ENCODE results near the gene SIAH1. TPM values are rescaled to one million over a fixed set of nuclear protein-coding genes. Genes with fewer than 3 reads are reported as not detected.

The SIAH1 gene
- total and polyA plus RNA-seq, 9 of the 15 experiments (the other 6 are each of a cell fraction or from before 2014, with no cell fraction given) = 4.1 to 14.3 (median 12.5) TPM

DNA sequence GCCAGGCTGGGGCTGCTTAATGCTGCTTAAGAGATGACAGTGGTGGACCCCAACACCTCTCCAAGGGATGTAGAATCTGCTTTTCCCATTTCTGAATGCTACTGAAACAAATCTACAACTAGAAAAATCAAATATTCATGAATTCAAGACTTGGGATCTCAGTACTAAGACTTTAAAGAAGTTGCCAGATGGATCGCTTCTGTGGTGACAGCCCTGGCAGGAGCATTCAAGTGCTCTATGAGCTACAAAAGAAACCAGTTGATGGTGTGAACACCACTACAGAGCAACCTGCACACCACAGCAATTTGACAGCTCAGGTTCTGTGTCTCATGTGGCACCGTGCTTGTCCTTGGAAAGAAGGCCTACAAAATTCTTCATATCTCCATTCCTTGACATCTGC is 42.6 kb downstream of the SIAH1 start:
- no peak overlapping the region for H3K9ac ChIP-seq (ENCODE audit: insufficient read depth in 1 of 2, low read depth in 2 of 2, low read length in 2 of 2)
- no peak overlapping the region for H2AFZ ChIP-seq (ENCODE audit: low read depth, low read length)
- TF ChIP-seq LARP7 (IDR thresholded peaks at IDR 0.05) (no peak), SNIP1 (IDR thresholded peaks at IDR 0.05; ENCODE audit: low read depth) (no peak), NFATC3 (IDR thresholded peaks at IDR 0.05) (no peak), THAP12 (CRISPR knock-in tag; IDR thresholded peaks at IDR 0.05) (no peak), HES1 (IDR thresholded peaks at IDR 0.05; ENCODE audit: low read depth) (no peak), SMARCB1 (IDR thresholded peaks at IDR 0.05; ENCODE audit: insufficient read length, low read depth) (no peak), BRCA1 (IDR thresholded peaks at IDR 0.05) (no peak), BRCA1 (CRISPR knock-in tag; IDR thresholded peaks at IDR 0.05) (no peak), GABPB2 (CRISPR knock-in tag; conservative IDR thresholded peaks at IDR 0.05) (no peak), RBM17 (IDR thresholded peaks at IDR 0.05; ENCODE audit: borderline replicate concordance, low read depth, low read length) (no peak), ADNP (tag; IDR thresholded peaks at IDR 0.05) (no peak), JUND (IDR thresholded peaks at IDR 0.05; ENCODE audit: borderline replicate concordance, low read depth, low read length) (no peak), JUND (tag; IDR thresholded peaks at IDR 0.05; ENCODE audit: borderline replicate concordance, low read depth, low read length) (no peak), SLC30A9 (CRISPR knock-in tag; IDR thresholded peaks at IDR 0.05) (no peak), ZNF695 (CRISPR knock-in tag; IDR thresholded peaks at IDR 0.05) (no peak), YY1 (IDR thresholded peaks at IDR 0.05; ENCODE audit: borderline replicate concordance in 1 of 3, control insufficient read depth in 1 of 3, extremely low read depth in 1 of 3, insufficient read depth in 3 of 3, insufficient read length in 1 of 3, insufficient replicate concordance in 2 of 3, low read depth in 1 of 3, low read length in 2 of 3) (no peak)
- TF ChIP-seq, protein P1, sequence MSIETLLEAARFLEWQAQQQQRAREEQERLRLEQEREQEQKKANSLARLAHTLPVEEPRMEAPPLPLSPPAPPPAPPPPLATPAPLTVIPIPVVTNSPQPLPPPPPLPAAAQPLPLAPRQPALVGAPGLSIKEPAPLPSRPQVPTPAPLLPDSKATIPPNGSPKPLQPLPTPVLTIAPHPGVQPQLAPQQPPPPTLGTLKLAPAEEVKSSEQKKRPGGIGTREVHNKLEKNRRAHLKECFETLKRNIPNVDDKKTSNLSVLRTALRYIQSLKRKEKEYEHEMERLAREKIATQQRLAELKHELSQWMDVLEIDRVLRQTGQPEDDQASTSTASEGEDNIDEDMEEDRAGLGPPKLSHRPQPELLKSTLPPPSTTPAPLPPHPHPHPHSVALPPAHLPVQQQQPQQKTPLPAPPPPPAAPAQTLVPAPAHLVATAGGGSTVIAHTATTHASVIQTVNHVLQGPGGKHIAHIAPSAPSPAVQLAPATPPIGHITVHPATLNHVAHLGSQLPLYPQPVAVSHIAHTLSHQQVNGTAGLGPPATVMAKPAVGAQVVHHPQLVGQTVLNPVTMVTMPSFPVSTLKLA (conservative IDR thresholded peaks at IDR 0.05) = no peak
- WGBS (ENCODE audit: insufficient coverage, low coverage, missing lambda C conversion rate) = 95% methylated on average over 2 of the region's 2 CpGs
- no peak for DNase-seq (ENCODE audit: extremely low read depth in 1 of 4, low spot score in 3 of 4)
- no peaks in the 10 kb centered on the region for H3K9me3 ChIP-seq (replicated peaks; ENCODE audit: control insufficient read depth, insufficient read depth, low read depth, low read length)
- ChIA-PET POLR2A (no interaction called here), CTCF (ENCODE audit: low intra/inter-chr PET ratio) (no interaction called here)
- no peaks in the 10 kb centered on the region for H3K27me3 ChIP-seq (ENCODE audit: control insufficient read depth in 2 of 2, insufficient read depth in 2 of 2, low read length in 2 of 2)
- no peaks in the 10 kb centered on the region for H3K79me2 ChIP-seq (ENCODE audit: control insufficient read depth, insufficient read depth, low read length)
- no peak overlapping the region for H3K4me3 ChIP-seq
- BruUV-seq (replicated peaks) = no TSS peak
- no peak overlapping the region for H3K4me2 ChIP-seq (ENCODE audit: insufficient read depth, low read length)
- H3K27ac ChIP-seq (ENCODE audit: extremely low read depth, low read depth, low read length) = no peak overlapping the region
- intact Hi-C loops (cut with micrococcal nuclease) = no loop called here
- H3K4me1 ChIP-seq (replicated peaks in 1 of 2; ENCODE audit: control insufficient read depth in 2 of 2, insufficient read depth in 2 of 2, low read length in 2 of 2) = peaks cover 0 to 3% of the 10 kb centered on the region in 2 experiments; a peak in 1 of 5 replicates
- ATAC-seq = no peak
- FAIRE-seq = no peak
- H3K36me3 ChIP-seq (ENCODE audit: control insufficient read depth, insufficient read depth, low read length) = peaks cover 57% of the 10 kb centered on the region
- H3K9me1 ChIP-seq (ENCODE audit: control insufficient read depth, insufficient read depth, low read length) = no peaks in the 10 kb centered on the region
- in situ Hi-C loops (cut with MboI) = no loop called here
- H4K20me1 ChIP-seq (replicated peaks; ENCODE audit: control insufficient read depth, insufficient read depth, low read length) = no peaks in the 10 kb centered on the region

All from K562 (cell line).